Calu3 (cell line): ENCODE data around the gene NOM1. TPM values are rescaled to one million over a fixed set of nuclear protein-coding genes. Genes with fewer than 3 reads are reported as not detected.
"Not testable (repeated sequence)": the region's sequence is repeated elsewhere in the genome, so short reads cannot be mapped to it uniquely, and the experiment has no call there.

Experiments
- BruUV-seq: library from RNA; stranded (reverse); fragments of 400-500 nt; replicated peaks from 2 replicates; lab custom pipeline; 2021; lab: Mats Ljungman, UMichigan
- CTCF ChIA-PET: fragments of 300-600 bp; sonication (Branson Sonifier 250); formaldehyde crosslinking; loops from one replicate; lab custom pipeline; 2022; ENCODE audit warnings: antibody characterized with exemption; lab: Charles Lee
- DNase-seq: peaks from one replicate; pipeline ENCODE4 v3.0.0; 2022
- H3K27ac Mint-ChIP-seq: one replicate; pipeline ENCODE4 v1.8.0; 2022; ENCODE audit warnings: mixed read lengths; ENCODE audit not compliant: unreplicated experiment
- H3K27me3 Mint-ChIP-seq: one replicate; pipeline ENCODE4 v1.8.0; 2022; ENCODE audit warnings: mixed read lengths; ENCODE audit not compliant: unreplicated experiment
- H3K36me3 Mint-ChIP-seq: one replicate; pipeline ENCODE4 v1.8.0; 2022; ENCODE audit warnings: mild to moderate bottlenecking, moderate library complexity, mixed read lengths; ENCODE audit not compliant: insufficient read depth, unreplicated experiment
- H3K4me1 Mint-ChIP-seq: one replicate; pipeline ENCODE4 v1.8.0; 2022; ENCODE audit warnings: mild to moderate bottlenecking, low read depth, mixed read lengths; ENCODE audit not compliant: unreplicated experiment
- H3K4me3 Mint-ChIP-seq: one replicate; pipeline ENCODE4 v1.8.0; 2022; ENCODE audit warnings: mild to moderate bottlenecking, low read depth, moderate library complexity, mixed read lengths; ENCODE audit not compliant: unreplicated experiment
- H3K9me3 Mint-ChIP-seq: one replicate; pipeline ENCODE4 v1.8.0; 2022; ENCODE audit warnings: low read depth, mixed read lengths; ENCODE audit not compliant: unreplicated experiment
- intact Hi-C: fragments of 100-400 bp; cut with micrococcal nuclease; formaldehyde crosslinking; loops from one replicate; pipeline ENCODE4 v1.10.0; 2022; ENCODE audit not compliant: unreplicated experiment
- total RNA-seq: library from RNA; stranded (reverse); gene quantifications from 2 replicates; pipeline ENCODE4 v1.2.3, GENCODE V29; 2022
- TF ChIP-seq, protein P1 (sequence below): fragments of 200-600 bp; IDR thresholded peaks from one replicate; pipeline ENCODE4 v1.8.0; 2022; ENCODE audit warnings: antibody characterized with exemption; ENCODE audit not compliant: unreplicated experiment

Gene NOM1
- total RNA-seq, 1 experiment from 2014 or later = 35.1 TPM

GRCh38 chr7:156944876-156945275, 4.6 kb upstream of the NOM1 start:
- intact Hi-C loops = loop anchor here (5.0 kb wide), 1 partner anchor 38 kb away; no protein-coding TSS in a partner anchor
- peaks cover 18% of the 10 kb centered on the region for H3K27me3 Mint-ChIP-seq
- no peak overlapping the region for H3K27ac Mint-ChIP-seq
- no TSS peak for BruUV-seq
- TF ChIP-seq, protein P1, sequence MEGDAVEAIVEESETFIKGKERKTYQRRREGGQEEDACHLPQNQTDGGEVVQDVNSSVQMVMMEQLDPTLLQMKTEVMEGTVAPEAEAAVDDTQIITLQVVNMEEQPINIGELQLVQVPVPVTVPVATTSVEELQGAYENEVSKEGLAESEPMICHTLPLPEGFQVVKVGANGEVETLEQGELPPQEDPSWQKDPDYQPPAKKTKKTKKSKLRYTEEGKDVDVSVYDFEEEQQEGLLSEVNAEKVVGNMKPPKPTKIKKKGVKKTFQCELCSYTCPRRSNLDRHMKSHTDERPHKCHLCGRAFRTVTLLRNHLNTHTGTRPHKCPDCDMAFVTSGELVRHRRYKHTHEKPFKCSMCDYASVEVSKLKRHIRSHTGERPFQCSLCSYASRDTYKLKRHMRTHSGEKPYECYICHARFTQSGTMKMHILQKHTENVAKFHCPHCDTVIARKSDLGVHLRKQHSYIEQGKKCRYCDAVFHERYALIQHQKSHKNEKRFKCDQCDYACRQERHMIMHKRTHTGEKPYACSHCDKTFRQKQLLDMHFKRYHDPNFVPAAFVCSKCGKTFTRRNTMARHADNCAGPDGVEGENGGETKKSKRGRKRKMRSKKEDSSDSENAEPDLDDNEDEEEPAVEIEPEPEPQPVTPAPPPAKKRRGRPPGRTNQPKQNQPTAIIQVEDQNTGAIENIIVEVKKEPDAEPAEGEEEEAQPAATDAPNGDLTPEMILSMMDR = no peak
- no peak overlapping the region for H3K4me3 Mint-ChIP-seq
- CTCF ChIA-PET = no interaction called here
- H3K4me1 Mint-ChIP-seq = peaks cover 28% of the 10 kb centered on the region
- H3K9me3 Mint-ChIP-seq = peaks cover 5% of the 10 kb centered on the region
- no peak for DNase-seq
- peaks cover 29% of the 10 kb centered on the region for H3K36me3 Mint-ChIP-seq

- CTCF ChIA-PET = no interaction called here
- intact Hi-C loops = loop anchor here (5.0 kb wide), 1 partner anchor 40 kb away; no protein-coding TSS in a partner anchor
- TF ChIP-seq, protein P1 = no peak
- no TSS peak for BruUV-seq
- H3K4me3 Mint-ChIP-seq = peak overlapping the region; percentile 32
- peaks cover 34% of the 10 kb centered on the region for H3K36me3 Mint-ChIP-seq
- DNase-seq = no peak
- H3K27ac Mint-ChIP-seq = peak overlapping the region; percentile 33
- peaks cover 43% of the 10 kb centered on the region for H3K4me1 Mint-ChIP-seq
- peaks cover 18% of the 10 kb centered on the region for H3K27me3 Mint-ChIP-seq
- no peaks in the 10 kb centered on the region for H3K9me3 Mint-ChIP-seq
These were observed 2.2 kb upstream of the NOM1 start for GRCh38 chr7:156947120-156947843.

DNA sequence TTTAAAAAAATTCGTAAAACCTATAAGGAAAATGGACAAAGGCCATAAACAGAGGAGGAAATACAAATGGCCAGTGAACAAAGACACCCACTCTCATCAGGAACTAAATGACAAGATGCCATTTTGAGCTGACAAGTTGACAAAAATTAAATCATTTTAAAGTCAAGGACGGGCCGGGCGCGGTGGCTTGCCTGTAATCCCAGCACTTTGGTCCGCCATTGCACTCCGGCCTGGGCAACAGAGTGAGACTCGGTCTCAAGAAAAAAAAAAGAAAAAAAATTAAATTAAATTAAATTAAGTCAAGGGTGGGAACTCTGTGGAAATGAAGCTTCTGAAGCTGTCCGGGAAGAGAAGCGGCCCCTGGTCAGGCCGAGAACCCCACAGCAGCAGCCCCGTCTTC, 1.2 kb upstream of the NOM1 start:
- BruUV-seq = no TSS peak
- H3K36me3 Mint-ChIP-seq = peaks cover 26% of the 10 kb centered on the region
- peaks cover 18% of the 10 kb centered on the region for H3K27me3 Mint-ChIP-seq
- intact Hi-C loops = loop anchor here (5.0 kb wide), 1 partner anchor 41 kb away; no protein-coding TSS in a partner anchor
- no peak for DNase-seq
- no peaks in the 10 kb centered on the region for H3K9me3 Mint-ChIP-seq
- CTCF ChIA-PET = no interaction called here
- peaks cover 36% of the 10 kb centered on the region for H3K4me1 Mint-ChIP-seq
- H3K27ac Mint-ChIP-seq = no peak overlapping the region
- no peak overlapping the region for H3K4me3 Mint-ChIP-seq
- TF ChIP-seq, protein P1 = no peak

- CTCF ChIA-PET = interaction anchor here (0.9 kb wide), 1 partner anchor 59 kb away, joined by 3 read pairs; no protein-coding TSS in a partner anchor
These were observed 908 bp downstream of the NOM1 start for GRCh38 chr7:156950381-156950858.

DNA sequence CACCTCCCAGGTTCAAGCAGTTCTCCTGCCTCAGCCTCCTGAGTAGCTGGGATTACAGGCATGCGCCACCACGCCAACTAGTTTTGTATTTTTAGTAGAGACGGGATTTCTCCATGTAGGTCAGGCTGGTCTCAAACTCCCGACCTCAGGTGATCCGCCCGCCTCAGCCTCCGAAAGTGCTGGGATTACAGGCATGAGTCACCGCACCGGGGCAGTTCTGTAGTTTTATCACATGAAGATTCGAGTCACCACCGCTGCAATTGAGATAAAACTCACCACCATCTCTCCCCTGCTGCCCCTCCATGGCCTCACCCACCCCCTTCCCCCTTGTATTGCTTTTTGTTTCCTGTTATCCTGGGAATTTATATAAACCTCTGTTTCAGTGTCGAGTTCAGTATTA, 3.7 kb downstream of the NOM1 start:
- peaks cover 61% of the 10 kb centered on the region for H3K36me3 Mint-ChIP-seq
- H3K9me3 Mint-ChIP-seq = not testable (repeated sequence)

More at GRCh38 chr7:156950381-156950858, 908 bp downstream of the NOM1 start:
- no TSS peak for BruUV-seq
- Mint-ChIP-seq H3K4me3 (peak overlapping the region; percentile 86), H3K9me3 (no peaks in the 10 kb centered on the region), H3K27ac (peak overlapping the region; percentile 68), H3K4me1 (peaks cover 28% of the 10 kb centered on the region), H3K27me3 (peaks cover under 1% of the 10 kb centered on the region), H3K36me3 (peaks cover 43% of the 10 kb centered on the region)
- no peak for DNase-seq
- intact Hi-C loops = no loop called here
- TF ChIP-seq, protein P1 = no peak

More for the DNA sequence above, 3.7 kb downstream of the NOM1 start:
- BruUV-seq, H3K27me3 Mint-ChIP-seq, CTCF ChIA-PET, H3K27ac Mint-ChIP-seq, H3K4me3 Mint-ChIP-seq, intact Hi-C loops, DNase-seq: not testable (repeated sequence)
- peaks cover 19% of the 10 kb centered on the region for H3K4me1 Mint-ChIP-seq
